Stimulated activated CD8-positive, alpha-beta memory T cell treated with anti-CD3 and anti-CD28 coated beads, Interleukin-15, amount 100 ng/mL, for 48 hours (primary cell): ENCODE results near the gene PRCP.

Experiments used
- DNase-seq, 2 donors: peaks; one replicate each; pipeline ENCODE4 v3.0.0-alpha.2; 2020; ENCODE audit warnings: low read depth in 2 of 2

The PRCP gene

GRCh38 chr11:82830746-82831145 lies 69.5 kb downstream of the PRCP start:
- no peak for DNase-seq

GRCh38 chr11:82829101-82829500 lies 71.1 kb downstream of the PRCP start:
- no peak for DNase-seq

- no peak for DNase-seq
Observed at GRCh38 chr11:82828472-82828871, 71.8 kb downstream of the PRCP start.

GRCh38 chr11:82826526-82826925 lies 73.7 kb downstream of the PRCP start:
- no peak for DNase-seq

GRCh38 chr11:82823647-82824619 lies 76.3 kb downstream of the PRCP start:
- DNase-seq, result no peak

GRCh38 chr11:82818409-82819043 lies 81.7 kb downstream of the PRCP start:
- DNase-seq, result no peak

- DNase-seq, result no peak
Observed at GRCh38 chr11:82815406-82815805, 84.8 kb downstream of the PRCP start.

GRCh38 chr11:82814379-82814778 lies 85.9 kb downstream of the PRCP start:
- DNase-seq, result no peak

GRCh38 chr11:82811369-82811768 lies 88.9 kb downstream of the PRCP start:
- DNase-seq, result no peak

- DNase-seq, result no peak
Observed at GRCh38 chr11:82810738-82811137, 89.5 kb downstream of the PRCP start.

GRCh38 chr11:82810326-82810725 lies 89.9 kb downstream of the PRCP start:
- no peak for DNase-seq

GRCh38 chr11:82807646-82808045 lies 92.6 kb downstream of the PRCP start:
- DNase-seq, result no peak

- DNase-seq, result no peak
Observed at GRCh38 chr11:82802710-82803109, 97.5 kb downstream of the PRCP start.

- no peak for DNase-seq
Observed at GRCh38 chr11:82796998-82797961, 103.0 kb downstream of the PRCP start.

GRCh38 chr11:82794490-82794889 lies 105.7 kb downstream of the PRCP start:
- no peak for DNase-seq

- DNase-seq, result no peak
Observed at GRCh38 chr11:82792822-82793569, 107.2 kb downstream of the PRCP start.

- no peak for DNase-seq
Observed at GRCh38 chr11:82792319-82792718, 107.9 kb downstream of the PRCP start.

- DNase-seq, result no peak
Observed at GRCh38 chr11:82791779-82792178, 108.5 kb downstream of the PRCP start.

GRCh38 chr11:82790723-82791484 lies 109.3 kb downstream of the PRCP start:
- DNase-seq, result no peak

- no peak for DNase-seq
Observed at GRCh38 chr11:82787981-82788380, 112.2 kb downstream of the PRCP start.
